ENCODE results near the gene UTP15.

The UTP15 gene

GRCh38 chr5:73623901-73624404 is 58.4 kb downstream of the UTP15 start:
- no peak for DNase-seq (ENCODE audit: low read depth)

GRCh38 chr5:73624888-73625287 is 59.3 kb downstream of the UTP15 start:
- DNase-seq (ENCODE audit: low read depth): no peak

GRCh38 chr5:73625372-73625943 is 59.9 kb downstream of the UTP15 start:
- no peak for DNase-seq (ENCODE audit: low read depth)

GRCh38 chr5:73625944-73626811 is 60.6 kb downstream of the UTP15 start, which contains the start of gene ARHGEF28:
ARHGEF28 (plus strand) TSS chr5:73626196; CDS start chr5:73684852, 58,656 bp downstream.
- no peak for DNase-seq (ENCODE audit: low read depth)

GRCh38 chr5:73626814-73627313 is 61.3 kb downstream of the UTP15 start:
- no peak for DNase-seq (ENCODE audit: low read depth)

- DNase-seq (ENCODE audit: low read depth): no peak
These were observed 63.9 kb downstream of the UTP15 start for GRCh38 chr5:73629456-73629855.

GRCh38 chr5:73630765-73631164 is 65.2 kb downstream of the UTP15 start:
- DNase-seq (ENCODE audit: low read depth): no peak

- no peak for DNase-seq (ENCODE audit: low read depth)
These were observed 66.0 kb downstream of the UTP15 start for GRCh38 chr5:73631500-73631899.
